SK-N-SH treated with all-trans-retinoic acid at 6 μM for 48 hours (cell line): Measurements from ENCODE around the gene MOK.

ENCODE experiments used
- PPARA ChIP-seq: fragments of 250-450 bp; sonication (Bioruptor Pico); IDR thresholded peaks from 2 replicates; pipeline ENCODE4 v1.5.0; 2020; ENCODE audit warnings: mild to moderate bottlenecking, borderline replicate concordance
- ZFP30 ChIP-seq: fragments of 450-650 bp; formaldehyde crosslinking; IDR thresholded peaks from 2 replicates; pipeline ENCODE4 v1.5.0; 2022; ENCODE audit warnings: mild to moderate bottlenecking, moderate library complexity
- TF ChIP-seq, protein P1 (sequence below): fragments of 250-450 bp; sonication (Bioruptor Pico); IDR thresholded peaks from 2 replicates; pipeline ENCODE4 v1.5.1; 2020; ENCODE audit warnings: low read depth, mild to moderate bottlenecking, moderate library complexity
- TF ChIP-seq, protein P2 (sequence below): fragments of 250-450 bp; sonication (Bioruptor Pico); IDR thresholded peaks from 2 replicates; pipeline ENCODE4 v1.5.1; 2021; ENCODE audit warnings: mild to moderate bottlenecking, moderate library complexity

DNA sequence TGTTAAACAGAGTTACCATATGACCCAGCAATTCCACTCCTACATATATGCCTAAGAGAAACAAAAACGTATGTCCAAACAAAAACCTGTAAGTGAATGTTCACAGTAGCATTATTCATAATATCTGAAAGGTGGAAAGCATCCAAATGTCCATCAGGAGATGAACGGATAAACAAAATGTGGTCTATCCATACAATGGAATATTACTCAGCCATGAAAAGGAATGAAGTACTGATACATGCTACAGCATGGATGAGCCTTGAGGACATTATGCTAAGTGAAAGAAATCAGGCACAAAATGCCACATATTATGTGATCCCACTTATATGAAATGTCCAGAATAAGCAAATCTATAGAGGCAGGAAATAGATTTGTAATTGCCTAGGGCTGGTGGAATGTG lies 16.8 kb downstream of the MOK start:
- TF ChIP-seq, protein P1, sequence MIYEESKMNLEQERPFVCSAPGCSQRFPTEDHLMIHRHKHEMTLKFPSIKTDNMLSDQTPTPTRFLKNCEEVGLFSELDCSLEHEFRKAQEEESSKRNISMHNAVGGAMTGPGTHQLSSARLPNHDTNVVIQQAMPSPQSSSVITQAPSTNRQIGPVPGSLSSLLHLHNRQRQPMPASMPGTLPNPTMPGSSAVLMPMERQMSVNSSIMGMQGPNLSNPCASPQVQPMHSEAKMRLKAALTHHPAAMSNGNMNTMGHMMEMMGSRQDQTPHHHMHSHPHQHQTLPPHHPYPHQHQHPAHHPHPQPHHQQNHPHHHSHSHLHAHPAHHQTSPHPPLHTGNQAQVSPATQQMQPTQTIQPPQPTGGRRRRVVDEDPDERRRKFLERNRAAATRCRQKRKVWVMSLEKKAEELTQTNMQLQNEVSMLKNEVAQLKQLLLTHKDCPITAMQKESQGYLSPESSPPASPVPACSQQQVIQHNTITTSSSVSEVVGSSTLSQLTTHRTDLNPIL (CRISPR knock-in tag): no peak
- TF ChIP-seq ZFP30 (CRISPR knock-in tag) (no peak), PPARA (no peak)
- TF ChIP-seq, protein P2, sequence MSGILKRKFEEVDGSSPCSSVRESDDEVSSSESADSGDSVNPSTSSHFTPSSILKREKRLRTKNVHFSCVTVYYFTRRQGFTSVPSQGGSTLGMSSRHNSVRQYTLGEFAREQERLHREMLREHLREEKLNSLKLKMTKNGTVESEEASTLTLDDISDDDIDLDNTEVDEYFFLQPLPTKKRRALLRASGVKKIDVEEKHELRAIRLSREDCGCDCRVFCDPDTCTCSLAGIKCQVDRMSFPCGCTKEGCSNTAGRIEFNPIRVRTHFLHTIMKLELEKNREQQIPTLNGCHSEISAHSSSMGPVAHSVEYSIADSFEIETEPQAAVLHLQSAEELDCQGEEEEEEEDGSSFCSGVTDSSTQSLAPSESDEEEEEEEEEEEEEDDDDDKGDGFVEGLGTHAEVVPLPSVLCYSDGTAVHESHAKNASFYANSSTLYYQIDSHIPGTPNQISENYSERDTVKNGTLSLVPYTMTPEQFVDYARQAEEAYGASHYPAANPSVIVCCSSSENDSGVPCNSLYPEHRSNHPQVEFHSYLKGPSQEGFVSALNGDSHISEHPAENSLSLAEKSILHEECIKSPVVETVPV (CRISPR knock-in tag): no peak
